ENCODE measurements around the gene SPDEF.

SPDEF gene

DNA sequence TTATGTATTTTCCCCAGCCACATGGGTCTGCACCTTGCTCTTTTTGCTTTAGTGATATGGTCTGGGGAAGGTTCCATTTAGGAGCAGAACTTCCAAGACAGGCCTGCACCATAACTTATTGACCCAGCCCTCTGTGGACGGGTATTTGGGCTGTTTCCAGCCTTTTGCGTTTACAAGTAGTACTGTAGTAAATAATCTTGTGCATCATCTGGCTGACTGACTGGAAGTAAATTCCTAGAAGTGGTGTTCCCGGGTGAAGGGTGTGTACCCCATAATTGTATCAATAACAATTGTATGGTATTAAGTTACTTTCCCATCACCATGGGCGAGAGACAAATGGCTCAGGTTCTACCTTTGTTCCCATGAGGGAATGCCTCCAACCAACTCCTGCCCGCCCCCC is 31.6 kb downstream of the SPDEF start:
- no peak for FAIRE-seq
- no peak for DNase-seq (ENCODE audit: insufficient read length, low spot score)

GRCh38 chr6:34523441-34524206 is 32.5 kb downstream of the SPDEF start:
- TF ChIP-seq, protein P1, sequence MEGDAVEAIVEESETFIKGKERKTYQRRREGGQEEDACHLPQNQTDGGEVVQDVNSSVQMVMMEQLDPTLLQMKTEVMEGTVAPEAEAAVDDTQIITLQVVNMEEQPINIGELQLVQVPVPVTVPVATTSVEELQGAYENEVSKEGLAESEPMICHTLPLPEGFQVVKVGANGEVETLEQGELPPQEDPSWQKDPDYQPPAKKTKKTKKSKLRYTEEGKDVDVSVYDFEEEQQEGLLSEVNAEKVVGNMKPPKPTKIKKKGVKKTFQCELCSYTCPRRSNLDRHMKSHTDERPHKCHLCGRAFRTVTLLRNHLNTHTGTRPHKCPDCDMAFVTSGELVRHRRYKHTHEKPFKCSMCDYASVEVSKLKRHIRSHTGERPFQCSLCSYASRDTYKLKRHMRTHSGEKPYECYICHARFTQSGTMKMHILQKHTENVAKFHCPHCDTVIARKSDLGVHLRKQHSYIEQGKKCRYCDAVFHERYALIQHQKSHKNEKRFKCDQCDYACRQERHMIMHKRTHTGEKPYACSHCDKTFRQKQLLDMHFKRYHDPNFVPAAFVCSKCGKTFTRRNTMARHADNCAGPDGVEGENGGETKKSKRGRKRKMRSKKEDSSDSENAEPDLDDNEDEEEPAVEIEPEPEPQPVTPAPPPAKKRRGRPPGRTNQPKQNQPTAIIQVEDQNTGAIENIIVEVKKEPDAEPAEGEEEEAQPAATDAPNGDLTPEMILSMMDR (IDR thresholded peaks at IDR 0.05; ENCODE audit: insufficient read depth, missing control alignments), result no peak
- no peak for DNase-seq (ENCODE audit: insufficient read length, low spot score)
- FAIRE-seq, result no peak

More for the DNA sequence above, 31.6 kb downstream of the SPDEF start:
- TF ChIP-seq, protein P1 (IDR thresholded peaks at IDR 0.05; ENCODE audit: insufficient read depth, missing control alignments), result no peak

GRCh38 chr6:34522761-34523160 is 33.4 kb downstream of the SPDEF start:
- FAIRE-seq (no peak), DNase-seq (ENCODE audit: insufficient read length, low spot score) (no peak)
- TF ChIP-seq, protein P1 (IDR thresholded peaks at IDR 0.05; ENCODE audit: insufficient read depth, missing control alignments), result no peak

DNA sequence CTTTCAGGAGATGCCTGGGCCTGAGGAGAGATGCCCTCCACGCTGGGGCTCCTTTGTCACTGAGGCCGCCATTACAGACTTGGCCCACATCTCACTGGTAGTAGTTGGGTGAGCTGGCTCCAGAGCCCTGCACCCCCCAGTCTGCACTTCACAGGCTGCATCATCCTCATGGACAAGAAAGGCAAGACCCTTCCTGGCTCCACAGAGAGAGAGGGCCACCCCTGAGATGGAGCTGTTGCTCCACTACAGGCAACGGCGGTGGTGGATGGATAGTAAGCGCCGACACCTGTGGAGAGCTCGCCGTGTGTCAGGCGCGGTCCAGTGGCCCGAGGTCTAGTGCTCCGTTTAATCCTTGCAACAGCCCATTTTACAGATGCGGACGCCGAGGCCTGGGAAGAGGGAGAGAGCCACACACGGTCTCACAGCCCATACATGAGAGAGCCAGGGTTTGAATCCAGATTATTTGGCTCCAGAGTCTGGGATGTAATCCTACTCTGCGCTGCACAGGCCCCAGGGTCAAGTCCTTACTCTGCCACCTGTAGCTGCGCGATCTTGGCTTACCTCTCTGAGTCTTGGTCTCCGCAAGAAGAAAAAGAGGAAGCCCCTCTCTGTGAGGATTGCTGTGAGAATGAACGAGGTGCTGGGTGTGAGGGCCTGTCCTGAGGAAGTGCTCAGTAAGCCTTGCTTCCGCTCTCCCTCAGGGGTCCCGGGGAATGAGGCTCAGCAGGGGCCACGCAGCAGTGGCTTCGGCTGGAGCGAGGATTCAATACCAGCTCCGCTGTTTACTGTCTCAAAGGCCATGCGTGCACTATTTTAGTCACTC is 34.5 kb downstream of the SPDEF start:
- FAIRE-seq, result no peak
- TF ChIP-seq, protein P1 (IDR thresholded peaks at IDR 0.05; ENCODE audit: insufficient read depth, missing control alignments), result no peak
- DNase-seq (ENCODE audit: insufficient read length, low spot score), result no peak

GRCh38 chr6:34520645-34521462 is 35.3 kb downstream of the SPDEF start:
- FAIRE-seq, result no peak
- TF ChIP-seq, protein P1 (IDR thresholded peaks at IDR 0.05; ENCODE audit: insufficient read depth, missing control alignments), result no peak
- no peak for DNase-seq (ENCODE audit: insufficient read length, low spot score)

- FAIRE-seq (no peak), DNase-seq (ENCODE audit: insufficient read length, low spot score) (no peak)
- TF ChIP-seq, protein P1 (IDR thresholded peaks at IDR 0.05; ENCODE audit: insufficient read depth, missing control alignments), result no peak
Measured at GRCh38 chr6:34519971-34520644, 36.0 kb downstream of the SPDEF start.
